Suprapubic skin (tissue), 4 donors: Measurements from ENCODE around the gene MORN5. TPM values are rescaled to one million over a fixed set of nuclear protein-coding genes. Genes with fewer than 3 reads are reported as not detected.
"Not testable (repeated sequence)": the region's sequence is repeated elsewhere in the genome, so short reads cannot be mapped to it uniquely, and the experiment has no call there.

Experiments
- DNase-seq, 2 donors: peaks; one replicate each; pipeline ENCODE4 v3.0.0-alpha.2; 2019; ENCODE audit warnings: low spot score in 2 of 2
- H3K27ac ChIP-seq: fragments of 200-600 bp; sonication (generic); one replicate; pipeline ENCODE4 v1.5.1; 2019
- H3K27me3 ChIP-seq: fragments of 200-600 bp; sonication (generic); one replicate; pipeline ENCODE4 v1.5.1; 2019
- H3K36me3 ChIP-seq: fragments of 200-600 bp; sonication (generic); one replicate; pipeline ENCODE4 v1.5.1; 2019
- H3K4me1 ChIP-seq: fragments of 200-600 bp; sonication (generic); one replicate; pipeline ENCODE4 v1.5.1; 2019
- H3K4me3 ChIP-seq: fragments of 200-600 bp; sonication (generic); one replicate; pipeline ENCODE4 v1.5.1; 2019; ENCODE audit warnings: mild to moderate bottlenecking
- H3K9me3 ChIP-seq: fragments of 200-600 bp; sonication (generic); one replicate; pipeline ENCODE4 v1.5.1; 2019
- CTCF ChIP-seq, 2 donors: fragments of 200-600 bp in 1 of 2; fragments of 450-650 bp in 1 of 2; sonication (generic) in 1 of 2; IDR thresholded peaks; one replicate each; pipeline ENCODE4 v1.5.1; 2016 to 2019; ENCODE audit warnings: antibody characterized with exemption in 2 of 2, mild to moderate bottlenecking in 1 of 2, moderate library complexity in 1 of 2
- EP300 ChIP-seq: sonication (generic); formaldehyde crosslinking; IDR thresholded peaks from one replicate; pipeline ENCODE4 v1.6.1; 2017; ENCODE audit warnings: antibody characterized with exemption
- POLR2A ChIP-seq, 2 donors: fragments of 450-650 bp; IDR thresholded peaks; one replicate each; pipeline ENCODE4 v1.6.1; 2017; ENCODE audit warnings: antibody characterized with exemption in 2 of 2, mild to moderate bottlenecking in 2 of 2, moderate library complexity in 2 of 2
- POLR2AphosphoS5 ChIP-seq, 3 donors: sonication (generic); formaldehyde crosslinking; IDR thresholded peaks; one replicate each; pipeline ENCODE4 v1.6.1; 2017; ENCODE audit warnings: antibody characterized with exemption in 3 of 3
- WGBS: methylation state at CpG from one replicate; pipeline ENCODE4 v1.1.5; 2018; 5-methylcytosine and 5-hydroxymethylcytosine counted together
- total RNA-seq, 4 donors: library from RNA; depleted of rRNA; stranded (reverse); fragments of >200 nt; gene quantifications; one replicate each; pipeline ENCODE4 v1.1.0, GENCODE V29; 2016

Gene MORN5
- total RNA-seq, 4 donors from 2014 or later: not detected

GRCh38 chr9:122115176-122116035 is 44.3 kb upstream of the MORN5 start:
- no peaks in the 10 kb centered on the region for H3K9me3 ChIP-seq
- no peak for TF ChIP-seq EP300
- no peak for TF ChIP-seq POLR2AphosphoS5 (IDR thresholded peaks at IDR 0.05)
- no peak for TF ChIP-seq CTCF (IDR thresholded peaks at IDR 0.05)
- H3K27ac ChIP-seq: no peak overlapping the region
- H3K27me3 ChIP-seq: peaks cover 7% of the 10 kb centered on the region
- no peaks in the 10 kb centered on the region for H3K4me1 ChIP-seq
- no peak overlapping the region for H3K4me3 ChIP-seq
- H3K36me3 ChIP-seq: no peaks in the 10 kb centered on the region
- WGBS: 69% methylated on average over 12 of the region's 12 CpGs
- DNase-seq: no peak

GRCh38 chr9:122116040-122116439 is 43.7 kb upstream of the MORN5 start:
- H3K9me3 ChIP-seq: no peaks in the 10 kb centered on the region
- no peak overlapping the region for H3K27ac ChIP-seq
- no peak for TF ChIP-seq EP300
- TF ChIP-seq POLR2AphosphoS5 (IDR thresholded peaks at IDR 0.05): no peak
- no peak for TF ChIP-seq POLR2A (IDR thresholded peaks at IDR 0.05)
- TF ChIP-seq CTCF (IDR thresholded peaks at IDR 0.05): no peak
- no peaks in the 10 kb centered on the region for H3K4me1 ChIP-seq
- H3K27me3 ChIP-seq: peaks cover 7% of the 10 kb centered on the region
- H3K36me3 ChIP-seq: no peaks in the 10 kb centered on the region
- no peak for DNase-seq
- 60% methylated on average over 1 of the region's 4 CpGs for WGBS
- no peak overlapping the region for H3K4me3 ChIP-seq

GRCh38 chr9:122116448-122117173 is 43.1 kb upstream of the MORN5 start:
- Histone ChIP-seq H3K9me3 (no peaks in the 10 kb centered on the region), H3K4me3 (no peak overlapping the region), H3K4me1 (no peaks in the 10 kb centered on the region), H3K27ac (no peak overlapping the region), H3K27me3 (peaks cover 7% of the 10 kb centered on the region), H3K36me3 (no peaks in the 10 kb centered on the region)
- WGBS: 94% methylated on average over 9 of the region's 10 CpGs
- no peak for TF ChIP-seq POLR2A (IDR thresholded peaks at IDR 0.05)
- no peak for TF ChIP-seq POLR2AphosphoS5 (IDR thresholded peaks at IDR 0.05)
- no peak for TF ChIP-seq EP300
- no peak for TF ChIP-seq CTCF (IDR thresholded peaks at IDR 0.05)
- DNase-seq: no peak

- WGBS: 71% methylated on average over 9 of the region's 9 CpGs
- not testable (repeated sequence) for H3K36me3 ChIP-seq, H3K4me3 ChIP-seq, H3K9me3 ChIP-seq, H3K27ac ChIP-seq, DNase-seq, H3K4me1 ChIP-seq, H3K27me3 ChIP-seq
These were observed 42.5 kb upstream of the MORN5 start for GRCh38 chr9:122117241-122117640.

- Histone ChIP-seq H3K27me3 (peaks cover 7% of the 10 kb centered on the region), H3K4me3 (no peak overlapping the region), H3K4me1 (peaks cover 3% of the 10 kb centered on the region), H3K27ac (no peak overlapping the region), H3K9me3 (no peaks in the 10 kb centered on the region), H3K36me3 (no peaks in the 10 kb centered on the region)
- 69% methylated on average over 5 of the region's 5 CpGs for WGBS
- no peak for TF ChIP-seq EP300
- no peak for TF ChIP-seq POLR2A (IDR thresholded peaks at IDR 0.05)
- TF ChIP-seq CTCF (IDR thresholded peaks at IDR 0.05): no peak
- no peak for TF ChIP-seq POLR2AphosphoS5 (IDR thresholded peaks at IDR 0.05)
- DNase-seq: no peak
These were observed 41.2 kb upstream of the MORN5 start for GRCh38 chr9:122118343-122119165.
